GM12878 (cell line): ENCODE results near the gene LUM. TPM values are rescaled to one million over a fixed set of nuclear protein-coding genes. Genes with fewer than 3 reads are reported as not detected.

ENCODE experiments used
- ATAC-seq: fragments of 200-7000 bp; cut with Tn5 transposase; 3 replicates; pipeline ENCODE4 v1.9.1; 2020; ENCODE audit warnings: mild to moderate bottlenecking, moderate library complexity
- BruUV-seq: library from RNA; stranded (reverse); fragments of 400-500 nt; replicated peaks from 2 replicates; lab custom pipeline; 2021; lab: Mats Ljungman, UMichigan
- CTCF ChIA-PET: fragments of 300-600 bp; sonication (Branson Sonifier 250); formaldehyde crosslinking; extraction: SDS; loops from one replicate; lab custom pipeline; 2021; ENCODE audit warnings: inconsistent platforms; lab: Yijun Ruan, JAX
- POLR2A ChIA-PET: fragments of 350-600 bp; formaldehyde crosslinking; extraction: SDS; loops from one replicate; lab custom pipeline; 2021; ENCODE audit warnings: inconsistent platforms; lab: Charles Lee
- RAD21 ChIA-PET: fragments of 300-600 bp; sonication (Branson Sonifier 250); formaldehyde crosslinking; loops from one replicate; lab custom pipeline; 2023; ENCODE audit warnings: antibody characterized with exemption; ENCODE audit not compliant: unreplicated experiment; lab: Charles Lee
- SMC1A ChIA-PET: fragments of 300-600 bp; sonication (Branson Sonifier 250); formaldehyde crosslinking; loops from one replicate; lab custom pipeline; 2023; ENCODE audit not compliant: unreplicated experiment, uncharacterized antibody; lab: Charles Lee
- DNase-seq: peaks from one replicate; pipeline ENCODE4 v3.0.0-alpha.2; 2011; ENCODE audit warnings: low read depth, low spot score
- FAIRE-seq: peaks from 3 replicates; lab custom pipeline; 2011; peaks lifted over from hg19 to GRCh38; lab: Jason Lieb, UNC
- H2AFZ ChIP-seq: 2 replicates; pipeline ENCODE4 v1.6.0; 2011; ENCODE audit warnings: low read depth, low read length, control low read depth; ENCODE audit not compliant: control insufficient read depth
- H3K27ac ChIP-seq: 2 replicates; pipeline ENCODE4 v1.5.1; 2011; ENCODE audit warnings: control low read depth; ENCODE audit not compliant: control insufficient read depth, insufficient read depth
- H3K27me3 ChIP-seq, 2 experiments: replicated peaks in 1 of 2; 2 replicates each; pipeline versions ENCODE4 v1.6.0 to v1.6.1; 2011; ENCODE audit warnings: low read length in 1 of 2; ENCODE audit not compliant: control insufficient read depth in 2 of 2, insufficient read depth in 2 of 2
- H3K36me3 ChIP-seq, 2 experiments: 2 replicates each; pipeline ENCODE4 v1.5.1; 2011; ENCODE audit warnings: low read length in 1 of 2; ENCODE audit not compliant: control insufficient read depth in 2 of 2, insufficient read depth in 2 of 2
- H3K4me1 ChIP-seq: 2 replicates; pipeline ENCODE4 v1.6.1; 2011; ENCODE audit warnings: mild to moderate bottlenecking, low read length, moderate library complexity, mixed read lengths; ENCODE audit not compliant: control insufficient read depth, insufficient read depth
- H3K4me2 ChIP-seq: 2 replicates; pipeline ENCODE4 v1.6.0; 2011; ENCODE audit warnings: control low read depth; ENCODE audit not compliant: control insufficient read depth, insufficient read depth
- H3K4me3 ChIP-seq: fragments of 200-600 bp; sonication (generic); 2 replicates; pipeline ENCODE4 v1.5.1; 2016
- H3K79me2 ChIP-seq: 2 replicates; pipeline ENCODE4 v1.6.0; 2011; ENCODE audit warnings: low read length; ENCODE audit not compliant: control insufficient read depth, insufficient read depth
- H3K9ac ChIP-seq: 2 replicates; pipeline ENCODE4 v1.8.0; 2011; ENCODE audit warnings: low read length, control low read depth, mixed read lengths; ENCODE audit not compliant: control insufficient read depth, insufficient read depth
- H3K9me3 ChIP-seq: replicated peaks from 3 replicates; pipeline ENCODE4 v1.5.1; 2011; ENCODE audit warnings: mild to moderate bottlenecking, low read length; ENCODE audit not compliant: control insufficient read depth, insufficient read depth
- H4K20me1 ChIP-seq: 2 replicates; pipeline ENCODE4 v1.6.0; 2011; ENCODE audit not compliant: control insufficient read depth, insufficient read depth
- ATF7 ChIP-seq: fragments of 450-650 bp; IDR thresholded peaks from 2 replicates; pipeline ENCODE4 v1.6.1; 2016; ENCODE audit warnings: low read depth, mild to moderate bottlenecking
- CHD4 ChIP-seq: fragments of 200-600 bp; sonication (generic); IDR thresholded peaks from 2 replicates; pipeline ENCODE4 v1.6.1; 2016; ENCODE audit warnings: mild to moderate bottlenecking
- CREM ChIP-seq: IDR thresholded peaks from 2 replicates; pipeline ENCODE4 v1.6.1; 2014; ENCODE audit warnings: antibody characterized with exemption, low read depth
- HDAC6 ChIP-seq: fragments of 200-600 bp; sonication (generic); IDR thresholded peaks from one replicate; pipeline ENCODE4 v1.8.0; 2017; ENCODE audit warnings: antibody characterized with exemption; ENCODE audit not compliant: unreplicated experiment
- LARP7 ChIP-seq: fragments of 450-650 bp; IDR thresholded peaks from 2 replicates; pipeline ENCODE4 v1.6.1; 2017; ENCODE audit warnings: mild to moderate bottlenecking
- MTA2 ChIP-seq: fragments of 450-650 bp; IDR thresholded peaks from 2 replicates; pipeline ENCODE4 v1.6.1; 2016; ENCODE audit warnings: low read depth, mild to moderate bottlenecking, moderate library complexity
- NFYB ChIP-seq: IDR thresholded peaks from 2 replicates; pipeline ENCODE4 v1.6.1; 2011; ENCODE audit warnings: low read depth, mild to moderate bottlenecking, low read length, improper control_type of control experiment, moderate library complexity; ENCODE audit not compliant: insufficient read depth
- PML ChIP-seq: IDR thresholded peaks from 2 replicates; pipeline ENCODE4 v1.6.1; 2012; ENCODE audit warnings: low read length, inconsistent platforms
- RELA ChIP-seq: fragments of 450-650 bp; IDR thresholded peaks from 2 replicates; pipeline ENCODE4 v1.8.0; 2014; ENCODE audit warnings: borderline replicate concordance; ENCODE audit not compliant: partially characterized antibody
- SMARCA5 ChIP-seq: fragments of 450-650 bp; IDR thresholded peaks from 2 replicates; pipeline ENCODE4 v1.6.1; 2017; ENCODE audit warnings: mild to moderate bottlenecking
- TARDBP ChIP-seq: IDR thresholded peaks from 2 replicates; pipeline ENCODE4 v1.6.1; 2016; ENCODE audit warnings: borderline replicate concordance
- TCF7 ChIP-seq: IDR thresholded peaks from 2 replicates; pipeline ENCODE4 v1.6.1; 2014; ENCODE audit warnings: antibody characterized with exemption, borderline replicate concordance
- ZSCAN29 ChIP-seq: fragments of 450-650 bp; IDR thresholded peaks from 2 replicates; pipeline ENCODE4 v1.6.1; 2017; ENCODE audit warnings: mild to moderate bottlenecking, moderate library complexity
- in situ Hi-C: fragments of 300-500 bp; cut with MboI; formaldehyde crosslinking; loops from 9 replicates; pipeline ENCODE4 v1.14.3; 2018; ENCODE audit warnings: mixed read lengths
- intact Hi-C: fragments of 100-400 bp; cut with micrococcal nuclease; formaldehyde crosslinking; loops from one replicate; pipeline ENCODE4 v1.14.2; 2022; ENCODE audit not compliant: unreplicated experiment
- polyA plus RNA-seq, 11 experiments: library from polyadenylated mRNA; depleted of rRNA in 4 of 11; unstranded in 6 of 11; stranded (reverse) in 5 of 11; fragments of >200 nt; fragmentation: Nextera tagmentation in 4 of 11; fragmentation: Illumina TruSeq in 1 of 11; extraction: Ambion mirVana in 4 of 11; extraction: Trizol in 1 of 11; gene quantifications; 1 replicate in 1 of 11; 2 replicates in 10 of 11; pipeline versions ENCODE4 v1.2.1 to v1.2.3, GENCODE V29; 2011 to 2016; ENCODE audit warnings: inconsistent platforms in 2 of 11, missing spikeins in 2 of 11, low read depth in 1 of 11
- total RNA-seq, 4 experiments: library from RNA; depleted of rRNA in 3 of 4; stranded (reverse); fragments of >200 nt in 3 of 4; fragmentation: Illumina TruSeq in 1 of 4; extraction: Trizol in 1 of 4; gene quantifications; 2 replicates each; pipeline versions ENCODE4 v1.2.1 to v1.2.3, GENCODE V29; 2013 to 2021
- TF ChIP-seq, protein P1 (sequence below): fragments of 450-650 bp; IDR thresholded peaks from 2 replicates; pipeline ENCODE4 v1.6.1; 2017; ENCODE audit warnings: mild to moderate bottlenecking, moderate library complexity
- TF ChIP-seq, protein P2 (sequence below): fragments of 450-650 bp; IDR thresholded peaks from 2 replicates; pipeline ENCODE4 v1.6.1; 2016; ENCODE audit warnings: mild to moderate bottlenecking
- TF ChIP-seq, protein P3 (sequence below): fragments of 450-650 bp; IDR thresholded peaks from 2 replicates; pipeline ENCODE4 v1.6.1; 2016; ENCODE audit warnings: mild to moderate bottlenecking, moderate library complexity, borderline replicate concordance

The LUM gene
- total and polyA plus RNA-seq, 10 of the 15 experiments (the other 5 are each of a cell fraction or from before 2014, with no cell fraction given), result 0.09 to 0.31 TPM; not detected in 8

DNA sequence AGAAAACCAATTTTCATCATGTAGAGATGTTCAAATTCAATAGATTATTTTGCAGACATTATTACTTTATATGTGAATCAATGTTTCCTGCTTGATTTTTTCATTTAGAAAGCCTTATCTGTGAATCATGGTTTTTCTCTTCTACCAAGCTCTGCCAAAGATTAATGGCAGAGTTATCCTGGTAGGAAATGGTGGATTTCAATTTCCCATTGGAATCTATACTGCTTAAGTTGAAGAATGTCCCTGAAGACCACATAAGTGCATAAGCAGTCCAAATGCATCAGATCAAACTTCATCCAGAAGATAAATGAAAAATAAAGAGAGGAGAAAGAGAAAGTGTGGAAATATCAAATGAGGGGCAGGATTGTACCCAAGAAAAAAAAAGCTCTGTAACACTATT lies 5.0 kb downstream of the LUM start:
- no peak for ATAC-seq
- Histone ChIP-seq H3K4me3 (no peak overlapping the region), H3K4me2 (no peak overlapping the region), H4K20me1 (no peaks in the 10 kb centered on the region), H3K36me3 (no peaks in the 10 kb centered on the region), H3K9ac (no peak overlapping the region), H2AFZ (no peak overlapping the region), H3K27ac (no peak overlapping the region), H3K27me3 (no peaks in the 10 kb centered on the region), H3K79me2 (no peaks in the 10 kb centered on the region), H3K4me1 (no peaks in the 10 kb centered on the region), H3K9me3 (no peaks in the 10 kb centered on the region)
- ChIA-PET RAD21 (interaction anchor here (0.6 kb wide), 2 partner anchors 127 to 1835 kb away, joined by 3 read pairs; no protein-coding TSS in a partner anchor), POLR2A (no interaction called here), SMC1A (interaction anchor here (0.6 kb wide), 1 partner anchor 39 kb away, joined by 3 read pairs; no protein-coding TSS in a partner anchor), CTCF (interaction anchor here (0.6 to 0.9 kb wide), 2 partner anchors 73 to 126 kb away, joined by 3 read pairs; no protein-coding TSS in a partner anchor)
- in situ Hi-C loops (loop anchor here (5.0 kb wide), 1 partner anchor 124 kb away; no protein-coding TSS in a partner anchor), intact Hi-C loops (no loop called here)
- BruUV-seq, result no TSS peak
- TF ChIP-seq ATF7 (no peak), RELA (no peak), CHD4 (no peak), PML (no peak), NFYB (no peak), TCF7 (no peak), MTA2 (no peak), SMARCA5 (no peak), LARP7 (no peak), HDAC6 (no peak), ZSCAN29 (no peak), TARDBP (no peak), CREM (no peak)
- TF ChIP-seq, protein P1, sequence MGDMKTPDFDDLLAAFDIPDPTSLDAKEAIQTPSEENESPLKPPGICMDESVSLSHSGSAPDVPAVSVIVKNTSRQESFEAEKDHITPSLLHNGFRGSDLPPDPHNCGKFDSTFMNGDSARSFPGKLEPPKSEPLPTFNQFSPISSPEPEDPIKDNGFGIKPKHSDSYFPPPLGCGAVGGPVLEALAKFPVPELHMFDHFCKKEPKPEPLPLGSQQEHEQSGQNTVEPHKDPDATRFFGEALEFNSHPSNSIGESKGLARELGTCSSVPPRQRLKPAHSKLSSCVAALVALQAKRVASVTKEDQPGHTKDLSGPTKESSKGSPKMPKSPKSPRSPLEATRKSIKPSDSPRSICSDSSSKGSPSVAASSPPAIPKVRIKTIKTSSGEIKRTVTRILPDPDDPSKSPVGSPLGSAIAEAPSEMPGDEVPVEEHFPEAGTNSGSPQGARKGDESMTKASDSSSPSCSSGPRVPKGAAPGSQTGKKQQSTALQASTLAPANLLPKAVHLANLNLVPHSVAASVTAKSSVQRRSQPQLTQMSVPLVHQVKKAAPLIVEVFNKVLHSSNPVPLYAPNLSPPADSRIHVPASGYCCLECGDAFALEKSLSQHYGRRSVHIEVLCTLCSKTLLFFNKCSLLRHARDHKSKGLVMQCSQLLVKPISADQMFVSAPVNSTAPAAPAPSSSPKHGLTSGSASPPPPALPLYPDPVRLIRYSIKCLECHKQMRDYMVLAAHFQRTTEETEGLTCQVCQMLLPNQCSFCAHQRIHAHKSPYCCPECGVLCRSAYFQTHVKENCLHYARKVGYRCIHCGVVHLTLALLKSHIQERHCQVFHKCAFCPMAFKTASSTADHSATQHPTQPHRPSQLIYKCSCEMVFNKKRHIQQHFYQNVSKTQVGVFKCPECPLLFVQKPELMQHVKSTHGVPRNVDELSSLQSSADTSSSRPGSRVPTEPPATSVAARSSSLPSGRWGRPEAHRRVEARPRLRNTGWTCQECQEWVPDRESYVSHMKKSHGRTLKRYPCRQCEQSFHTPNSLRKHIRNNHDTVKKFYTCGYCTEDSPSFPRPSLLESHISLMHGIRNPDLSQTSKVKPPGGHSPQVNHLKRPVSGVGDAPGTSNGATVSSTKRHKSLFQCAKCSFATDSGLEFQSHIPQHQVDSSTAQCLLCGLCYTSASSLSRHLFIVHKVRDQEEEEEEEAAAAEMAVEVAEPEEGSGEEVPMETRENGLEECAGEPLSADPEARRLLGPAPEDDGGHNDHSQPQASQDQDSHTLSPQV, result no peak
- TF ChIP-seq, protein P2, sequence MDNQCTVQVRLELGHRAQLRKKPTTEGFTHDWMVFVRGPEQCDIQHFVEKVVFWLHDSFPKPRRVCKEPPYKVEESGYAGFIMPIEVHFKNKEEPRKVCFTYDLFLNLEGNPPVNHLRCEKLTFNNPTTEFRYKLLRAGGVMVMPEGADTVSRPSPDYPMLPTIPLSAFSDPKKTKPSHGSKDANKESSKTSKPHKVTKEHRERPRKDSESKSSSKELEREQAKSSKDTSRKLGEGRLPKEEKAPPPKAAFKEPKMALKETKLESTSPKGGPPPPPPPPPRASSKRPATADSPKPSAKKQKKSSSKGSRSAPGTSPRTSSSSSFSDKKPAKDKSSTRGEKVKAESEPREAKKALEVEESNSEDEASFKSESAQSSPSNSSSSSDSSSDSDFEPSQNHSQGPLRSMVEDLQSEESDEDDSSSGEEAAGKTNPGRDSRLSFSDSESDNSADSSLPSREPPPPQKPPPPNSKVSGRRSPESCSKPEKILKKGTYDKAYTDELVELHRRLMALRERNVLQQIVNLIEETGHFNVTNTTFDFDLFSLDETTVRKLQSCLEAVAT, result no peak
- TF ChIP-seq, protein P3, sequence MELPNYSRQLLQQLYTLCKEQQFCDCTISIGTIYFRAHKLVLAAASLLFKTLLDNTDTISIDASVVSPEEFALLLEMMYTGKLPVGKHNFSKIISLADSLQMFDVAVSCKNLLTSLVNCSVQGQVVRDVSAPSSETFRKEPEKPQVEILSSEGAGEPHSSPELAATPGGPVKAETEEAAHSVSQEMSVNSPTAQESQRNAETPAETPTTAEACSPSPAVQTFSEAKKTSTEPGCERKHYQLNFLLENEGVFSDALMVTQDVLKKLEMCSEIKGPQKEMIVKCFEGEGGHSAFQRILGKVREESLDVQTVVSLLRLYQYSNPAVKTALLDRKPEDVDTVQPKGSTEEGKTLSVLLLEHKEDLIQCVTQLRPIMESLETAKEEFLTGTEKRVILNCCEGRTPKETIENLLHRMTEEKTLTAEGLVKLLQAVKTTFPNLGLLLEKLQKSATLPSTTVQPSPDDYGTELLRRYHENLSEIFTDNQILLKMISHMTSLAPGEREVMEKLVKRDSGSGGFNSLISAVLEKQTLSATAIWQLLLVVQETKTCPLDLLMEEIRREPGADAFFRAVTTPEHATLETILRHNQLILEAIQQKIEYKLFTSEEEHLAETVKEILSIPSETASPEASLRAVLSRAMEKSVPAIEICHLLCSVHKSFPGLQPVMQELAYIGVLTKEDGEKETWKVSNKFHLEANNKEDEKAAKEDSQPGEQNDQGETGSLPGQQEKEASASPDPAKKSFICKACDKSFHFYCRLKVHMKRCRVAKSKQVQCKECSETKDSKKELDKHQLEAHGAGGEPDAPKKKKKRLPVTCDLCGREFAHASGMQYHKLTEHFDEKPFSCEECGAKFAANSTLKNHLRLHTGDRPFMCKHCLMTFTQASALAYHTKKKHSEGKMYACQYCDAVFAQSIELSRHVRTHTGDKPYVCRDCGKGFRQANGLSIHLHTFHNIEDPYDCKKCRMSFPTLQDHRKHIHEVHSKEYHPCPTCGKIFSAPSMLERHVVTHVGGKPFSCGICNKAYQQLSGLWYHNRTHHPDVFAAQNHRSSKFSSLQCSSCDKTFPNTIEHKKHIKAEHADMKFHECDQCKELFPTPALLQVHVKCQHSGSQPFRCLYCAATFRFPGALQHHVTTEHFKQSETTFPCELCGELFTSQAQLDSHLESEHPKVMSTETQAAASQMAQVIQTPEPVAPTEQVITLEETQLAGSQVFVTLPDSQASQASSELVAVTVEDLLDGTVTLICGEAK, result no peak
- no peak for FAIRE-seq
- DNase-seq, result no peak
